Body of pancreas (tissue), 4 donors: ENCODE results near the gene RASGRP4. TPM values are rescaled to one million over a fixed set of nuclear protein-coding genes. Genes with fewer than 3 reads are reported as not detected.

Source experiments
- ATAC-seq: fragments of 150-250 bp; one replicate; pipeline ENCODE4 v1.9.1; 2016
- DNase-seq, 4 donors: peaks; one replicate each; pipeline ENCODE4 v3.0.0-alpha.2; 2019
- H3K27ac ChIP-seq, 4 donors: fragments of 200-600 bp; sonication (generic); 1 replicate in 3 of 4; 2 replicates in 1 of 4; pipeline versions ENCODE4 v1.5.1 to v1.6.1; 2016 to 2019; ENCODE audit warnings: mild to moderate bottlenecking in 1 of 4, mixed read lengths in 1 of 4, moderate library complexity in 1 of 4
- H3K27me3 ChIP-seq, 2 donors: fragments of 200-600 bp; sonication (generic); one replicate each; pipeline ENCODE4 v1.6.0; 2016; ENCODE audit warnings: mild to moderate bottlenecking in 1 of 2
- H3K36me3 ChIP-seq, 2 donors: fragments of 200-600 bp; sonication (generic); replicated peaks in 1 of 2; 2 replicates each; pipeline ENCODE4 v1.5.1; 2016; ENCODE audit warnings: low read depth in 2 of 2; ENCODE audit not compliant: insufficient read depth in 1 of 2
- H3K4me1 ChIP-seq: fragments of 200-600 bp; sonication (generic); one replicate; pipeline ENCODE4 v1.6.0; 2016
- H3K4me3 ChIP-seq, 2 donors: fragments of 200-600 bp; sonication (generic); 1 replicate in 1 of 2; 2 replicates in 1 of 2; pipeline ENCODE4 v1.5.1; 2016 to 2019
- H3K9me3 ChIP-seq, 3 donors: fragments of 200-600 bp; sonication (generic); 1 replicate in 2 of 3; 2 replicates in 1 of 3; pipeline ENCODE4 v1.5.1; 2016
- POLR2A ChIP-seq, 3 donors: fragments of 450-650 bp; IDR thresholded peaks; one replicate each; pipeline ENCODE4 v1.6.1; 2016; ENCODE audit warnings: antibody characterized with exemption in 3 of 3, mild to moderate bottlenecking in 2 of 3
- WGBS, 2 donors: methylation state at CpG; one replicate each; pipeline ENCODE4 v1.1.5; 2017; 5-methylcytosine and 5-hydroxymethylcytosine counted together
- intact Hi-C: fragments of 100-400 bp; cut with DNase I; formaldehyde crosslinking; loops from one replicate; pipeline ENCODE4 v1.15.1; 2023
- total RNA-seq, 2 donors: library from RNA; depleted of rRNA; stranded (reverse); fragments of >200 nt; gene quantifications; one replicate each; pipeline ENCODE4 v1.1.0, GENCODE V29; 2016
- TF ChIP-seq, protein P1 (sequence below), 7 experiments: fragments of 450-650 bp in 4 of 7; fragments of 200-600 bp in 3 of 7; sonication (generic) in 3 of 7; IDR thresholded peaks; one replicate each; pipeline ENCODE4 v1.5.1; 2016 to 2019; ENCODE audit warnings: antibody characterized with exemption in 7 of 7

RASGRP4 gene
- total RNA-seq, 2 donors from 2014 or later: 1.6 to 4.6 TPM

GRCh38 chr19:38441657-38442348 lies 15.8 kb upstream of the RASGRP4 start:
- Histone ChIP-seq H3K36me3 (no peaks in the 10 kb centered on the region), H3K4me3 (no peak overlapping the region), H3K4me1 (no peaks in the 10 kb centered on the region), H3K27ac (no peak overlapping the region), H3K27me3 (no peaks in the 10 kb centered on the region), H3K9me3 (no peaks in the 10 kb centered on the region)
- intact Hi-C loops: no loop called here
- no peak for TF ChIP-seq POLR2A (IDR thresholded peaks at IDR 0.05)
- TF ChIP-seq, protein P1, sequence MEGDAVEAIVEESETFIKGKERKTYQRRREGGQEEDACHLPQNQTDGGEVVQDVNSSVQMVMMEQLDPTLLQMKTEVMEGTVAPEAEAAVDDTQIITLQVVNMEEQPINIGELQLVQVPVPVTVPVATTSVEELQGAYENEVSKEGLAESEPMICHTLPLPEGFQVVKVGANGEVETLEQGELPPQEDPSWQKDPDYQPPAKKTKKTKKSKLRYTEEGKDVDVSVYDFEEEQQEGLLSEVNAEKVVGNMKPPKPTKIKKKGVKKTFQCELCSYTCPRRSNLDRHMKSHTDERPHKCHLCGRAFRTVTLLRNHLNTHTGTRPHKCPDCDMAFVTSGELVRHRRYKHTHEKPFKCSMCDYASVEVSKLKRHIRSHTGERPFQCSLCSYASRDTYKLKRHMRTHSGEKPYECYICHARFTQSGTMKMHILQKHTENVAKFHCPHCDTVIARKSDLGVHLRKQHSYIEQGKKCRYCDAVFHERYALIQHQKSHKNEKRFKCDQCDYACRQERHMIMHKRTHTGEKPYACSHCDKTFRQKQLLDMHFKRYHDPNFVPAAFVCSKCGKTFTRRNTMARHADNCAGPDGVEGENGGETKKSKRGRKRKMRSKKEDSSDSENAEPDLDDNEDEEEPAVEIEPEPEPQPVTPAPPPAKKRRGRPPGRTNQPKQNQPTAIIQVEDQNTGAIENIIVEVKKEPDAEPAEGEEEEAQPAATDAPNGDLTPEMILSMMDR (IDR thresholded peaks at IDR 0.05): no peak
- WGBS, 2 donors: 45% methylated on average over 7 of the region's 7 CpGs
- DNase-seq: no peak
- ATAC-seq: no peak

- no peaks in the 10 kb centered on the region for H3K9me3 ChIP-seq
- WGBS, 2 donors: 65 to 69% methylated on average over 5 to 13 of the region's 14 CpGs
- H3K4me1 ChIP-seq: no peaks in the 10 kb centered on the region
- H3K27ac ChIP-seq: no peak overlapping the region
- no peak for TF ChIP-seq POLR2A (IDR thresholded peaks at IDR 0.05)
- TF ChIP-seq, protein P1 (IDR thresholded peaks at IDR 0.05): no peak
- DNase-seq (no peak), ATAC-seq (no peak)
- intact Hi-C loops: no loop called here
- no peaks in the 10 kb centered on the region for H3K36me3 ChIP-seq
- H3K4me3 ChIP-seq: no peak overlapping the region
- no peaks in the 10 kb centered on the region for H3K27me3 ChIP-seq
These were observed 14.6 kb upstream of the RASGRP4 start for GRCh38 chr19:38440592-38440991.

- Histone ChIP-seq H3K36me3 (no peaks in the 10 kb centered on the region), H3K9me3 (no peaks in the 10 kb centered on the region), H3K27ac (no peak overlapping the region), H3K4me3 (no peak overlapping the region), H3K4me1 (no peaks in the 10 kb centered on the region), H3K27me3 (peaks cover 0 to 10% of the 10 kb centered on the region in 2 donors)
- intact Hi-C loops: no loop called here
- 74 to 79% methylated on average over 2 of the region's 2 CpGs for WGBS, 2 donors
- ATAC-seq (no peak), DNase-seq (no peak)
- TF ChIP-seq, protein P1 (IDR thresholded peaks at IDR 0.05): no peak
- TF ChIP-seq POLR2A (IDR thresholded peaks at IDR 0.05): no peak
These were observed 11.9 kb upstream of the RASGRP4 start for GRCh38 chr19:38437917-38438316.

DNA sequence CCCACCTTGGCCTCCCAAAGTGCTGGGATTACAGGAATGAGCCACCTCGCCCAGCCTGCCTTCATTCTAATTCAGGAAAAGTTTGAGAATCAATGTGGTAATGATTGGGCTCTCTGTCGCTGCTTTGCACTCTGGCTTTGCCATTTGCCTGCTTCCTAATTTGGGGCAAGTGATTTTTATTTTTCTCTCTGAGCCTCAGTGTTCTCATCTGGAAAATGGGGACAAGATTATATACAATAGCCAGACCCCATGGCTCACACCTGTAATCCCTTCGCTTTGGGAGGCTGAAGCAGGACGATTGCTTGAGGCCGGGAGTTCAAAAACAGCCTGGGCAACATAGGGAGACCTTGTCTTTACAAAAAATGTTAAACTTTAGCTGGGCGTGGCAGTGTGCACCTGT lies 11.3 kb upstream of the RASGRP4 start:
- DNase-seq (no peak), ATAC-seq (no peak)
- H3K27ac ChIP-seq: no peak overlapping the region
- TF ChIP-seq, protein P1 (IDR thresholded peaks at IDR 0.05): no peak
- TF ChIP-seq POLR2A (IDR thresholded peaks at IDR 0.05): no peak
- H3K4me3 ChIP-seq: no peak overlapping the region
- no peaks in the 10 kb centered on the region for H3K4me1 ChIP-seq
- WGBS, 2 donors: 77 to 86% methylated on average over 5 to 6 of the region's 6 CpGs
- no peaks in the 10 kb centered on the region for H3K9me3 ChIP-seq
- H3K27me3 ChIP-seq: peaks cover 0 to 10% of the 10 kb centered on the region in 2 donors
- intact Hi-C loops: no loop called here
- H3K36me3 ChIP-seq: no peaks in the 10 kb centered on the region

- ATAC-seq (no peak), DNase-seq (no peak)
- intact Hi-C loops: no loop called here
- no peak overlapping the region for H3K27ac ChIP-seq
- no peaks in the 10 kb centered on the region for H3K4me1 ChIP-seq
- TF ChIP-seq, protein P1 (IDR thresholded peaks at IDR 0.05): no peak
- TF ChIP-seq POLR2A (IDR thresholded peaks at IDR 0.05): no peak
- no peaks in the 10 kb centered on the region for H3K9me3 ChIP-seq
- no peak overlapping the region for H3K4me3 ChIP-seq
- H3K36me3 ChIP-seq: no peaks in the 10 kb centered on the region
- H3K27me3 ChIP-seq: peaks cover 0 to 10% of the 10 kb centered on the region in 2 donors
- WGBS, 2 donors: 8 to 10% methylated on average over 8 to 13 of the region's 13 CpGs
These were observed 8.6 kb upstream of the RASGRP4 start for GRCh38 chr19:38434549-38435051.
